ENCODE results near the gene ZNF519. TPM values are rescaled to one million over a fixed set of nuclear protein-coding genes. Genes with fewer than 3 reads are reported as not detected.

The ZNF519 gene
- total RNA-seq, 1 donor: 5.4 TPM

DNA sequence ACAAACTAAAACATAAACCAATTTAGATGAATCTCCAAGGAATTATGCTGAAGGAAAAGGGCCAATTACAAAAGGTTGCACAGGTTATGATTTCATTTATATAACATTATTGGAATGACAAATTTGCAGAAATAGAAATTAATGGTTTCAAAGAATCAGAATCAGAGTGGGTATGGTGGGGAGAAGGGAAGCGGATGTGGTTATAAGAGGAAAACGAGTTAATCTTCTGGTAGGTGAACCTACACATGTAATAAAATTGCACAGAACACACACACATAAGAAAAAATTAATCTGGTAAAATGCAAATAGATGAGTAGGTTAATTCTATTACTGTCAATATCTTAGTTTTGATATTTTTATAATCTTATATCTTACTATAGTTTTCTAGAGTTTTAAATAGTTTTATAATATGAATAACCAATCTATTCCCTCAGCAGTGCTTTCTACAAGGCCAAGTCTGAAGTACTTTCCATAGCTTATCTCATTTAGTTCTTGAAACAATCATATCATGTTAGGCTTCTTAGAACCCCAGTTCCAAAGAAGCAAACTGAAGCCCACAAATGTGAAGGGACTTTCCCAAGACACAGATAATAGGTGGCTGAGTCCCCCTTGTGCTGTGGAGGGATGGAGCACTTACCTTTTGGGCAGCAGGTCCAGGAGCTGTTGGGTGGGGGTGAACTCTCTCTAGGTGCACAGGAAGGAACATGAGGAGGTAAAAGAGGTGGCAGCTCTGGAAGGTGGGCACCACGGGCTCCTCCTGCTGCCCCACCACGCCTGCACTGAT lies 31.5 kb downstream of the ZNF519 start:
- DNase-seq (ENCODE audit: low read depth in 2 of 3, low spot score in 2 of 3): no peak

DNA sequence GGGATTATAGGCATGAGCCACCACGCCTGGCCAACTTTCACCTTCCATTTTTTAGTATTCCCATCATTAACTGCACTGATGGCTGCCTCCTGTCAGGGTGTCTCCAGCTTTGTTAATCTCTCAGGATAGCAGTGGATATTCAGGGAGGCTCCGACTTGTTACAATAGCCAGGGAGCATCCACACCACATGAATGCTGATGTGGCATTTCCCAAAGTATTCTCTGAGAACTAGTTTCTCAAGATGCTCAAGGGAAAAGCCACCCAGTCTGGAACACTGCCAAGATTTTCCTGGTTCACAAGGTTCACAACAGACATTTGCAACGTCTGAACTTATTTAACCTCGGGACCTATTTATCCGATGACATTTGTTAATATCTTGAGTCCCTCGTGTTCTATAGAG lies 33.8 kb downstream of the ZNF519 start:
- DNase-seq (ENCODE audit: low read depth in 2 of 3, low spot score in 2 of 3): no peak

DNA sequence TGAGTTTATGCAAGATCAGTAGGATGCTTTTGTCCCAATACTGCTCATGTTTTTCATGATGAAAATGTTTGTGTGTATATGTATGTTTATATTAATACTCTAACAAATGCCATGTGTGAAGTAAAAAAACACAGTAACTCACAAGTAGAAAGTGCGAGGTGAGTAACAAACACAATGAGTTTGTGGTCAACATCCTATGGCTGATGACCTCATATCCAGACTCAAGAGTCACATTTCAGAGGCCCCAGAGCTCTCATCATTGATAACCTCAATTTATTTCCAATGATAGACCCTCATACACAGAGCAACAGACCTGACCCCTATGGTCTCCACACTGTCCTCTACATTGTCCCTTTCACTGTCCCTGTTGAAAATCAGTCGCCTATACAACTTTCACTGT lies 34.5 kb downstream of the ZNF519 start:
- no peak for DNase-seq (ENCODE audit: low read depth in 2 of 3, low spot score in 2 of 3)

DNA sequence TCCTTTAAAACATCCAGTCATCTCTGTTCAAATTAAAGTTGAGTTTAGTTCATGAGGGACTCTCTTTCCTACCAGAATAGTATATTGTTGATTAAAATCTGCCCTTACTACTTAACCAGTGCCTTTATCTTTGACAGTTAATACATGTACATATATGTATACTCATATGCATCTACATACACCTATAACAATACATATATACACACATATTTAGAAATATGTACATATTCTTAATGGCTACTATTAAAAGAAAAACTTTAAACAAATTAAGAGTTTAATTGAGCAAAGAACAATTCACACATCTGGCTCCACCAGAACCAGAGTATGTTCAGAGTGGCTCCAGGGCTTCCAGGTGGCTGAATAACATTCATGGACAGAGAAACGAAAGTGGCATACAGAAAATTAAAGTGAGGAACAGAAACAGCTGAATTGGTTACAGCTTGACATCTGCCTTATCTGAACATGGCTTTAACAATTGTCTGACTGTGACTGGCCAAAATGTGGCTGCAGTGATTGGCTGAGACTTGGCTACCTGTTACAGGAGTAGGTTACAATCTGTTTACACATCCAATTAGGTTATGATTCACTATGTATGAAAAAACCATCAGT lies 38.8 kb downstream of the ZNF519 start:
- DNase-seq (ENCODE audit: low read depth in 2 of 3, low spot score in 2 of 3): no peak

DNA sequence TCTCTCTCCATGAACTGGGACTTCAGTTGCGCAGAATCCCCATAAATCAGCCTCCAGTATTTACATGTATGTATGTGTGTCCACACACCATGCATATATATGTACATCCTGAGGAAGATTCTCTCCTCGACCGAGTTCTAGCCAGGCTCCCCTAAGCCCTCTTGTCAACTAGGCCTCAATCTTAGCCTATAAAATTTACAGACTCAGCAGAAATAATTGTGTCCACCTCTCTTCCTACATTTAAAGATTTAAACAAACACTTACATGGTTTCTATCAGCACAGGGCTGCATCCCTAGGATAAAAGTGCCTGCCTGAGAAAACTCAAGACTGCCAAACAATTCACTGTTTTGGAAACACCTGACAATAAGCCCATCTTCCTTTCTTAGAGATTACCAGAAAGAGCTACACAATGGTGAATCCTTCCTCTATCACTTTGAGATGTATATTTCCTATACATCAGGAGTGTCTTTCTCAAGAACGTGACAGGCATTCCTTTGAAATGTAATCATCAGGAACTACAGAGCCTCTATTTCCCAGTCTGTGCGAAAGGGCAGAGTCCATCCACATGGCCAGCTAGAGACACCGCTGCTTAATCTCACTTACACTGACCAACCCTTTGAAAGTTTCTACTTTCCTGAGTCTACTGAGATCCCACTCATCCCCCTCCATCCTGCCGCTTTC lies 39.5 kb downstream of the ZNF519 start:
- no peak for DNase-seq (ENCODE audit: low read depth in 2 of 3, low spot score in 2 of 3)

DNA sequence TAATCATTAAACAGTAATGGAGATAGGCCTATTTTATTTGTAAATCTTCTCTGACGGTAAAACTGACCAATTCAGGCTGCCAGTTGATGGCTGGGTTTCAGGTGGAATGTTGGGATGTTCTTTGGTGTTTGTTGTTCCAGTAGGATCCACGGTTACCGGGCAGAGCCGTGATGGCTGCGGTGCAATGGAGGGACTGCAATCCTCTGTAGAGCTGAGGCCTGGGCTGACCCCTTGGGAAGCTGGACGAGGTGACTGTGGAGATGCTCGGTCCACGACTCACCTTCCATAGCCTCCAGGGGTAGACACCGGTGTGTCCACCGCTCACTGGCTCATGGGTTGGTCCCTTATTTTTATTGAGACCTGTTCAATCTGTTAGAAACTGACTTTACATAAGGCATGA lies 42.5 kb downstream of the ZNF519 start:
- DNase-seq (ENCODE audit: low read depth in 2 of 3, low spot score in 2 of 3): no peak

DNA sequence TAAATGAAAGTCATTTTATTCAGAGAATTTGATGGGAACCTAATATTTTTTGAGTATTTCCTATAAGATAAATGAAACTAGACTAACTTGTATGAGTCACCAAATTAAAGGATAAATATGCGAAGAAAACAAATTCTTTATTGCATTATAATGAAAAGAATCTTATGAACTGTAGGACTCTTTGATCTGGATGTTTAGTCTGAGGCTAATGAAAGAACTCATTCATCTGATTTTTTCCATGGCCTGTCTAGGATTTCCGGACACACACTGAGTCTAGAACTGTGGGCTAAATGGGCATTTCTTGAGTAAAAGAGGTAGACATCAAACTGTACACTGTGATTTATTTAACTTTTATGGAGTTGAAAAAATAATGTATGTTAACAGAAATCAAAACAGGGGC lies 43.0 kb downstream of the ZNF519 start:
- DNase-seq (ENCODE audit: low read depth in 2 of 3, low spot score in 2 of 3): no peak

DNA sequence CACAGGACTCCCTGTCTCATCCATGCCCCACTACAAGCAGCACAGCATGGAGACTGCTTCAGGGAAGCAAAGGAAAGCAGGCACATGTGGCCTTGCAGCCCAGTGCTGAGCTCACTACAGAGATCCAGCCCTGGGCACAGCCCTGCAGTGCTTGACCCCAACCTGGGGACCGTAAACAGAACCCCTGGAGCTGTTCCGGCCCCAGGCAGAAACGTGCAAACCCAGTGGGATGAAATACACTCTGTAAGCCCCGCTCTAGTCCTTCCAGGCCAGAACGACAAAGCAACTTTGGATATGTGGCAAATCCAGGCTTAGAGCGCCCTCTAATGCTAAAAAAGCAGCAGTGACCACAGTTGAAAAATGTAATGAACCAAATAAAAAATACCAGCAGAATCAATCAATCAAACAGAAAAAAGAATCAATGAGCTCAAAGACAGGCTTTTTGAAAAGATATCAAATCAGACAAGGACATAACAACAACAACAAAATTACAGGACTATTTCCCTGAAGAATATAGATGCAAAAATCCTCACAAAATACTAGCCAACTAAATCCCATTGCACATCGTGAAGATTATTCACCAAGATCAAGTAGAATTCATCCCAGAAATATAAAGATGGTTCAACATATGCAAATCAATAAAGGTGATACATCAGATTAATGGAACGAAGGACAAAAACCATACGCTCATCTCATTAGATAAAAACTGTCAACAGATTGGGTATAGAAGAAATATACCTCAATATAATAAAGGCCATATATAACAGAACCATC lies 45.6 kb downstream of the ZNF519 start:
- DNase-seq (ENCODE audit: low read depth in 2 of 3, low spot score in 2 of 3): peak in 2 of 3 donors; percentile 9 to 53

DNA sequence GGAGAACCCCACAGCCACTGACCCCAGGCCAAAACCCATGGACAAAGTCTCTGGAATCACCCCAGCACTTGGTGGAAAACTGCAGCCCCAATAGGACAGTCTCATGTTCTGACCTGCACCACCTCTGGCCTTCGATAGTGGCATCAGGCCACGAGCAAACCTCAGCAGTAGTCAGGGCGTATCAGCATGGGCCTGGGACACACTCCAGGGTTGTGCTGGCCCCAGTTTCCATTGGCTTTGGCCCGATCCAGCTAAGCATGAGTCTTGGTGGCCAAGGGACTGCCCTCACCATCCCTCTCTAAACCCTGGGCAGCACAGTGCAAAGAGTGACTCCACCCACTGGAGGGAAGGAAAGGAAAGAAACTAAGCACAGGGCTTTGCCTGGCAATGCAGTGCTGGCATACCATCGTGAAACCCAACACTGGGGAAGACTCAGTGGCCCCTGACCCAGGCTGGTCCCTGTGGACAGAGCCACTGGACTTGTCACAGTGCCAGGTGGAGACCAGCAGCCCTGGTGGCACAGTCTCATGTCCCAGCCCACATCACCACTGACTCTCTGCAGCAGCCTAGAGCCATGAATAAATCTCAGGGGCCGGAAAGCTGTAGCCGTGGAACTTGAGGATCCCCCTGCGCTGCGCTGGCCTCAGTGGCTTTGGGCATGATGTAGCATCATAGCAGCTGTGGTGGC lies 46.3 kb downstream of the ZNF519 start:
- no peak for DNase-seq (ENCODE audit: low read depth in 2 of 3, low spot score in 2 of 3)

DNA sequence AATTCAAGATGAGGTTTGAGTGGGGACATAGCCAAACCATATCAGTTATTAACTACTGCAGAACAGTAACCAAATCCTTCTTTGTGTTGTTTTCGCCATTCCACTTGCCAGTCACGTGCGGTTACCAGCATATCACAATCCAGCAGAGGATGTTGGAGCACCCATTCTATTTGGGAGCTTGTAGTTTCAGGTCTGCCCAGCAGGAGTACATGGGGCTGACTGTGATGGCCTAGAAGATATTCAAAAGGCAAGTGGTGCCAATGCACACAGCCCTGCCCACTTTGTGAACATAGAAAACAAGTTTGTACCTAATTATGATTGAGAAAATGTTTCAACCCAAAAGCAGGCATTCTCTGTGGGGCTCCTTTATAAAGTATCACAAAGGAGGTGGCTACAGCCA lies 57.0 kb downstream of the ZNF519 start:
- no peak for DNase-seq (ENCODE audit: low read depth in 2 of 3, low spot score in 2 of 3)

DNA sequence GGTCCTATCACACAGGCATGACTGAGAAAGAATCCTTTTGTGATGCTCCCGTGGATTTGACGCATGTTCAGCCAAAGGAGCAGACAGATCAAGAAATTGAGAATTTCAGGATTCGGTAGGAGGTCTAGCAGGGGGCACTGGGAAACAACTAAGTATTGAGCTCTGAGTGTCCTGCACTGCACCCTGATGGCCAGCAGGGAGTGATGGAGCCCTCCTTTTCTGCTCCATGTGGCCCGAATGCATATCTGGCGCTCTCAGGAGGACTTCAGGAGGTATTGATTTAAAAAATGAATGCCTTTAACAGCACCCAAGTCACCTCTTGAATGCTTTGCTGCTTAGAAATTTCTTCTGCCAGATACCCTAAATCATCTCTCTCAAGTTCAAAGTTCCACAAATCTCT lies 58.0 kb downstream of the ZNF519 start:
- no peak for DNase-seq (ENCODE audit: low read depth in 2 of 3, low spot score in 2 of 3)

DNA sequence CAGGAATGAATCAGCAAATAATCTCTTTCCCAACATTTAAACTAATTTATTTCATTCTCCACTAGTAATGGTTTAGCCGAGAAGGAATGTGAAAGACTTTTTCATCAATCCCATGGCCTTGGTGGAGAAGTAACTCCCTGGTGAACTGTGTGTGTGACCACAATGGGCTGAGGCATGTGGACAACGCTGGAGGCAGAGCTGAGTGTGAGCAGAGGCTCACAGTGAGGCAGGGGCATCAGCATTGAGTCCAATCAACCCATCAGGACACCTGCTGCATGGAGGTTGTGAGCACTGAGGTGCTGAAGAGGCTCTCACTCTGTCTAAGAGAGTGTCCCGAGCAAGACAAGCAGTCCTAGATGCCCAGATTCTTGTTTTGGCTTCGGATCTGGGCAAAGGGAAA lies 78.6 kb downstream of the ZNF519 start:
- no peak for DNase-seq (ENCODE audit: low read depth in 2 of 3, low spot score in 2 of 3)

Other genes starting within 250 kb of the ZNF519 start
- not detected for gene MC2R, start 216.9 kb downstream of the ZNF519 start, total RNA-seq